Gastrocnemius medialis (tissue), 4 donors: Measurements from ENCODE around the gene TYMP.

Experiments used
- CTCF ChIP-seq, 5 experiments: fragments of 450-650 bp in 3 of 5; fragments of 200-600 bp in 2 of 5; sonication (generic) in 2 of 5; IDR thresholded peaks in 4 of 5; conservative IDR thresholded peaks in 1 of 5; 1 replicate in 4 of 5; 2 replicates in 1 of 5; pipeline ENCODE4 v1.5.1; 2016 to 2019; ENCODE audit warnings: antibody characterized with exemption in 5 of 5, mild to moderate bottlenecking in 3 of 5, moderate library complexity in 3 of 5
- POLR2A ChIP-seq, 2 donors: fragments of 450-650 bp; IDR thresholded peaks; one replicate each; pipeline ENCODE4 v1.6.1; 2017; ENCODE audit warnings: antibody characterized with exemption in 2 of 2, mild to moderate bottlenecking in 2 of 2, moderate library complexity in 2 of 2

- peak in 4 of 5 experiments; percentile 22 to 46 (median 38) for TF ChIP-seq CTCF (IDR thresholded peaks at IDR 0.05 in 4 of 5, conservative IDR thresholded peaks at IDR 0.05 in 1 of 5)
- no peak for TF ChIP-seq POLR2A (IDR thresholded peaks at IDR 0.05)
These were observed 14.4 kb upstream of the TYMP start for GRCh38 chr22:50544078-50544745.
